A549 (cell line): ENCODE results near the gene PRKCZ. TPM values are rescaled to one million over a fixed set of nuclear protein-coding genes. Genes with fewer than 3 reads are reported as not detected.

Experiments used
- ATAC-seq, 2 experiments: fragments of 200-7000 bp in 1 of 2; fragments of >200 bp in 1 of 2; cut with Nextera tagmentation in 1 of 2; cut with Tn5 transposase in 1 of 2; 3 replicates each; pipeline versions ENCODE4 v1.8.0 to v1.9.1; 2018 to 2020; ENCODE audit warnings: mild to moderate bottlenecking in 1 of 2, moderate library complexity in 1 of 2
- CTCF ChIA-PET: fragments of 300-600 bp; sonication (Branson Sonifier 250); formaldehyde crosslinking; extraction: SDS; loops from one replicate; lab custom pipeline; 2021; ENCODE audit warnings: antibody characterized with exemption, inconsistent platforms; lab: Yijun Ruan, JAX
- POLR2A ChIA-PET: fragments of 350-600 bp; formaldehyde crosslinking; extraction: SDS; loops from one replicate; lab custom pipeline; 2021; ENCODE audit warnings: antibody characterized with exemption, inconsistent platforms; lab: Yijun Ruan, JAX
- DNase-seq, 2 experiments: peaks; one replicate each; pipeline versions ENCODE4 v3.0.0 to v3.0.0-alpha.2; 2011 to 2016; ENCODE audit warnings: low read depth in 1 of 2, low spot score in 1 of 2
- FAIRE-seq: peaks from 2 replicates; lab custom pipeline; 2011; peaks lifted over from hg19 to GRCh38; lab: Jason Lieb, UNC
- H3K27ac ChIP-seq, 2 experiments: fragments of >200 bp; sonication (Bioruptor Twin); formaldehyde crosslinking; 3 replicates each; pipeline ENCODE4 v1.5.1; 2016 to 2017
- H3K4me1 ChIP-seq: fragments of >200 bp; sonication (Bioruptor Twin); formaldehyde crosslinking; 3 replicates; pipeline ENCODE4 v1.6.1; 2016
- H3K4me2 ChIP-seq: fragments of >200 bp; sonication (Bioruptor Twin); formaldehyde crosslinking; 3 replicates; pipeline ENCODE4 v1.6.1; 2016
- H3K4me3 ChIP-seq: fragments of >200 bp; sonication (Bioruptor Twin); formaldehyde crosslinking; 3 replicates; pipeline ENCODE4 v1.5.1; 2016
- H3K9me3 ChIP-seq: fragments of >200 bp; sonication (Bioruptor Twin); formaldehyde crosslinking; 3 replicates; pipeline ENCODE4 v1.6.1; 2016
- ATOH8 ChIP-seq: fragments of 250-450 bp; sonication (Bioruptor Pico); IDR thresholded peaks from 2 replicates; pipeline ENCODE4 v1.5.0; 2020; ENCODE audit warnings: low read depth, mild to moderate bottlenecking, moderate library complexity
- CBX2 ChIP-seq: fragments of 200-600 bp; sonication (generic); IDR thresholded peaks from 2 replicates; pipeline ENCODE4 v1.6.1; 2016; ENCODE audit warnings: low read depth, mild to moderate bottlenecking, borderline replicate concordance
- CHD2 ChIP-seq: fragments of 150-350 bp; IDR thresholded peaks from 2 replicates; pipeline ENCODE4 v1.6.1; 2014; ENCODE audit warnings: low read length; ENCODE audit not compliant: partially characterized antibody
- EHF ChIP-seq: fragments of 250-450 bp; sonication (Bioruptor Pico); IDR thresholded peaks from 2 replicates; pipeline ENCODE4 v1.5.0; 2020; ENCODE audit warnings: mild to moderate bottlenecking
- EHMT2 ChIP-seq: fragments of 200-600 bp; sonication (generic); IDR thresholded peaks from 2 replicates; pipeline ENCODE4 v1.6.1; 2016; ENCODE audit warnings: antibody characterized with exemption, low read depth, mild to moderate bottlenecking, moderate library complexity
- HES2 ChIP-seq: fragments of >200 bp; sonication (Bioruptor Twin); formaldehyde crosslinking; IDR thresholded peaks from 2 replicates; pipeline ENCODE4 v1.6.1; 2016
- HOXB5 ChIP-seq: fragments of 250-450 bp; sonication (Bioruptor Pico); IDR thresholded peaks from 2 replicates; pipeline ENCODE4 v1.5.0; 2020; ENCODE audit warnings: mild to moderate bottlenecking, moderate library complexity
- JUN ChIP-seq, 2 experiments: fragments of >200 bp; sonication (Bioruptor Twin); formaldehyde crosslinking; IDR thresholded peaks; 2 replicates in 1 of 2; 3 replicates in 1 of 2; pipeline ENCODE4 v1.6.1; 2016 to 2017
- KDM5A ChIP-seq: fragments of 200-600 bp; sonication (generic); IDR thresholded peaks from 2 replicates; pipeline ENCODE4 v1.6.1; 2016; ENCODE audit warnings: antibody characterized with exemption, mild to moderate bottlenecking
- MAZ ChIP-seq: fragments of 150-350 bp; IDR thresholded peaks from 2 replicates; pipeline ENCODE4 v1.6.1; 2014; ENCODE audit warnings: antibody characterized with exemption, low read depth, low read length, borderline replicate concordance
- MYC ChIP-seq: IDR thresholded peaks from 2 replicates; pipeline ENCODE4 v1.6.1; 2012; ENCODE audit warnings: mild to moderate bottlenecking, inconsistent platforms, low read length, improper control_type of control experiment, borderline replicate concordance
- POLR2A ChIP-seq: IDR thresholded peaks from 2 replicates; pipeline ENCODE4 v1.6.1; 2012; ENCODE audit warnings: mild to moderate bottlenecking, low read length
- RAD21 ChIP-seq, 2 experiments: fragments of >200 bp in 1 of 2; sonication (Bioruptor Twin) in 1 of 2; formaldehyde crosslinking in 1 of 2; IDR thresholded peaks in 1 of 2; conservative IDR thresholded peaks in 1 of 2; 2 replicates in 1 of 2; 3 replicates in 1 of 2; pipeline ENCODE4 v1.6.1; 2012 to 2018; ENCODE audit warnings: inconsistent platforms in 1 of 2
- RARB ChIP-seq: fragments of 250-450 bp; sonication (Bioruptor Pico); IDR thresholded peaks from 2 replicates; pipeline ENCODE4 v1.8.0; 2021; ENCODE audit warnings: mild to moderate bottlenecking, moderate library complexity
- REST ChIP-seq: fragments of 200-600 bp; sonication (generic); IDR thresholded peaks from 2 replicates; pipeline ENCODE4 v1.6.1; 2016; ENCODE audit warnings: antibody characterized with exemption, mild to moderate bottlenecking, moderate library complexity
- RFX5 ChIP-seq: fragments of 450-650 bp; IDR thresholded peaks from 2 replicates; pipeline ENCODE4 v1.7.1; 2014; ENCODE audit warnings: antibody characterized with exemption, mild to moderate bottlenecking, moderate library complexity
- TP53 ChIP-seq: fragments of 250-450 bp; sonication (Bioruptor Pico); IDR thresholded peaks from 2 replicates; pipeline ENCODE4 v1.5.0; 2021; ENCODE audit warnings: mild to moderate bottlenecking, moderate library complexity
- ZNF302 ChIP-seq: fragments of 250-450 bp; sonication (Bioruptor Pico); IDR thresholded peaks from 2 replicates; pipeline ENCODE4 v1.9.0; 2021; ENCODE audit warnings: inconsistent platforms, mild to moderate bottlenecking, moderate library complexity
- WGBS: methylation state at CpG from one replicate; pipeline ENCODE4 v1.1.6; 2017; ENCODE audit errors: missing lambda C conversion rate; 5-methylcytosine and 5-hydroxymethylcytosine counted together
- polyA plus RNA-seq, 4 experiments: library from polyadenylated mRNA; depleted of rRNA in 3 of 4; stranded (reverse); fragments of >200 nt; fragmentation: RNase III in 1 of 4; extraction: RNeasy Plus Mini Kit Qiagen cat#74134 plus additional on column Dnase treatment in 1 of 4; gene quantifications; 2 replicates in 3 of 4; 3 replicates in 1 of 4; pipeline ENCODE4 v1.2.3, GENCODE V29; 2011 to 2017
- TF ChIP-seq, protein P1 (sequence below): fragments of 450-650 bp; IDR thresholded peaks from 2 replicates; pipeline ENCODE4 v1.6.1; 2014; ENCODE audit warnings: antibody characterized with exemption
- TF ChIP-seq, protein P2 (sequence below): fragments of 250-450 bp; sonication (Bioruptor Pico); IDR thresholded peaks from 2 replicates; pipeline ENCODE4 v1.5.0; 2021; ENCODE audit warnings: mild to moderate bottlenecking, moderate library complexity, borderline replicate concordance
- TF ChIP-seq, protein P3 (sequence below): IDR thresholded peaks from 2 replicates; pipeline ENCODE4 v1.6.1; 2012

PRKCZ gene
- polyA plus RNA-seq, 2 of the 4 experiments (the other 2 are of a cell fraction) = 9.5 to 9.8 TPM

- no peak for ATAC-seq
- 91% methylated on average over 4 of the region's 15 CpGs for WGBS
- no peak overlapping the region for H3K27ac ChIP-seq
- H3K9me3 ChIP-seq = no peaks in the 10 kb centered on the region
- ChIA-PET CTCF (interaction anchor here (1.5 to 10.4 kb wide), 4 partner anchors 8 to 181 kb away, joined by 4 to 267 read pairs (median 18); partner anchors contain the start of genes FAAP20, MORN1 and RER1), POLR2A (interaction anchor here (1.2 kb wide), 1 partner anchor 8 kb away, joined by 6 read pairs; the partner anchor contains the start of gene FAAP20)
- FAIRE-seq = no peak
- TF ChIP-seq POLR2A (no peak), MYC (no peak), ZNF302 (CRISPR knock-in tag) (no peak), HOXB5 (CRISPR knock-in tag) (no peak), RFX5 (no peak), TP53 (CRISPR knock-in tag) (no peak), HES2 (no peak), JUN (IDR thresholded peaks at IDR 0.05) (no peak), RAD21 (conservative IDR thresholded peaks at IDR 0.05 in 1 of 2, IDR thresholded peaks at IDR 0.05 in 1 of 2) (no peak)
- TF ChIP-seq, protein P1, sequence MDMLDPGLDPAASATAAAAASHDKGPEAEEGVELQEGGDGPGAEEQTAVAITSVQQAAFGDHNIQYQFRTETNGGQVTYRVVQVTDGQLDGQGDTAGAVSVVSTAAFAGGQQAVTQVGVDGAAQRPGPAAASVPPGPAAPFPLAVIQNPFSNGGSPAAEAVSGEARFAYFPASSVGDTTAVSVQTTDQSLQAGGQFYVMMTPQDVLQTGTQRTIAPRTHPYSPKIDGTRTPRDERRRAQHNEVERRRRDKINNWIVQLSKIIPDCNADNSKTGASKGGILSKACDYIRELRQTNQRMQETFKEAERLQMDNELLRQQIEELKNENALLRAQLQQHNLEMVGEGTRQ = no peak
- TF ChIP-seq, protein P2, sequence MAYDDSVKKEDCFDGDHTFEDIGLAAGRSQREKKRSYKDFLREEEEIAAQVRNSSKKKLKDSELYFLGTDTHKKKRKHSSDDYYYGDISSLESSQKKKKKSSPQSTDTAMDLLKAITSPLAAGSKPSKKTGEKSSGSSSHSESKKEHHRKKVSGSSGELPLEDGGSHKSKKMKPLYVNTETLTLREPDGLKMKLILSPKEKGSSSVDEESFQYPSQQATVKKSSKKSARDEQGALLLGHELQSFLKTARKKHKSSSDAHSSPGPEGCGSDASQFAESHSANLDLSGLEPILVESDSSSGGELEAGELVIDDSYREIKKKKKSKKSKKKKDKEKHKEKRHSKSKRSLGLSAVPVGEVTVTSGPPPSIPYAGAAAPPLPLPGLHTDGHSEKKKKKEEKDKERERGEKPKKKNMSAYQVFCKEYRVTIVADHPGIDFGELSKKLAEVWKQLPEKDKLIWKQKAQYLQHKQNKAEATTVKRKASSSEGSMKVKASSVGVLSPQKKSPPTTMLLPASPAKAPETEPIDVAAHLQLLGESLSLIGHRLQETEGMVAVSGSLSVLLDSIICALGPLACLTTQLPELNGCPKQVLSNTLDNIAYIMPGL (CRISPR knock-in tag) = no peak
- no peak for DNase-seq
- peaks cover 34% of the 10 kb centered on the region for H3K4me1 ChIP-seq
- no peak overlapping the region for H3K4me3 ChIP-seq
- no peak overlapping the region for H3K4me2 ChIP-seq
Measured at GRCh38 chr1:2202843-2203601, 152.8 kb downstream of the PRKCZ start.

GRCh38 chr1:2203671-2204414 is 153.6 kb downstream of the PRKCZ start:
- H3K4me1 ChIP-seq = peaks cover 40% of the 10 kb centered on the region
- peak overlapping the region; percentile 63; the same call in 2 of the 3 replicates for H3K4me2 ChIP-seq
- no peak overlapping the region; the same call in 2 of the 3 replicates for H3K4me3 ChIP-seq
- 76% methylated on average over 3 of the region's 25 CpGs for WGBS
- CTCF ChIA-PET = interaction anchor here (0.6 to 10.4 kb wide), 7 partner anchors 8 to 271 kb away, joined by 3 to 267 read pairs (median 4); partner anchors contain the start of genes FAAP20, MORN1 and RER1
- no peak for FAIRE-seq
- no peak for DNase-seq
- peak overlapping the region in 1 of 2 experiments; percentile 80; a peak in 3 of 6 replicates for H3K27ac ChIP-seq
- POLR2A ChIA-PET = interaction anchor here (0.6 to 1.2 kb wide), 2 partner anchors 9 to 23 kb away, joined by 3 to 6 read pairs; partner anchors contain the start of gene FAAP20
- ATAC-seq = no peak
- H3K9me3 ChIP-seq = no peaks in the 10 kb centered on the region
- no peak for TF ChIP-seq POLR2A
- TF ChIP-seq KDM5A = no peak
- TF ChIP-seq CBX2 = no peak
- no peak for TF ChIP-seq ATOH8 (CRISPR knock-in tag)
- no peak for TF ChIP-seq MYC
- TF ChIP-seq MAZ = no peak
- TF ChIP-seq EHF (CRISPR knock-in tag) = no peak
- TF ChIP-seq REST = no peak
- TF ChIP-seq RARB (CRISPR knock-in tag) = no peak
- TF ChIP-seq, protein P3, sequence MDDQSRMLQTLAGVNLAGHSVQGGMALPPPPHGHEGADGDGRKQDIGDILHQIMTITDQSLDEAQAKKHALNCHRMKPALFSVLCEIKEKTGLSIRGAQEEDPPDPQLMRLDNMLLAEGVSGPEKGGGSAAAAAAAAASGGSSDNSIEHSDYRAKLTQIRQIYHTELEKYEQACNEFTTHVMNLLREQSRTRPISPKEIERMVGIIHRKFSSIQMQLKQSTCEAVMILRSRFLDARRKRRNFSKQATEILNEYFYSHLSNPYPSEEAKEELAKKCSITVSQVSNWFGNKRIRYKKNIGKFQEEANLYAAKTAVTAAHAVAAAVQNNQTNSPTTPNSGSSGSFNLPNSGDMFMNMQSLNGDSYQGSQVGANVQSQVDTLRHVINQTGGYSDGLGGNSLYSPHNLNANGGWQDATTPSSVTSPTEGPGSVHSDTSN = no peak
- TF ChIP-seq EHMT2 = no peak
- no peak for TF ChIP-seq CHD2
- TF ChIP-seq, all 56 proteins: peak for 0
